DOHH2 (cell line): ENCODE data around the gene XRN2.
A peak's percentile ranks its signal among the peaks of the same experiment; 100 is the strongest.

Experiments used
- H3F3A ChIP-seq: fragments of 200-600 bp; sonication (generic), shearing (Covaris generic); 2 replicates; pipeline ENCODE4 v1.6.0; 2016; ENCODE audit warnings: antibody characterized with exemption, mild to moderate bottlenecking; ENCODE audit not compliant: control insufficient read depth, insufficient read depth
- H3K27ac ChIP-seq: fragments of 200-600 bp; sonication (generic); 2 replicates; pipeline ENCODE4 v1.5.1; 2014; ENCODE audit warnings: low read depth, mild to moderate bottlenecking, low read length, moderate library complexity
- H3K27me3 ChIP-seq: fragments of 200-600 bp; sonication (generic); 2 replicates; pipeline ENCODE4 v1.6.1; 2014; ENCODE audit warnings: mild to moderate bottlenecking, low read length, mixed read lengths; ENCODE audit not compliant: control insufficient read depth
- H3K36me3 ChIP-seq: fragments of 200-600 bp; sonication (generic); 2 replicates; pipeline ENCODE4 v1.6.1; 2014; ENCODE audit warnings: mild to moderate bottlenecking, low read length, moderate library complexity, mixed read lengths; ENCODE audit not compliant: control insufficient read depth
- H3K4me1 ChIP-seq: fragments of 200-600 bp; sonication (generic); 2 replicates; pipeline ENCODE4 v1.6.1; 2014; ENCODE audit warnings: mild to moderate bottlenecking, low read length, mixed read lengths; ENCODE audit not compliant: control insufficient read depth
- H3K4me2 ChIP-seq: fragments of 200-600 bp; sonication (generic); 2 replicates; pipeline ENCODE4 v1.6.0; 2014; ENCODE audit warnings: mild to moderate bottlenecking, low read length, moderate library complexity
- H3K4me3 ChIP-seq: fragments of 200-600 bp; sonication (generic); 2 replicates; pipeline ENCODE4 v1.5.1; 2014; ENCODE audit warnings: mild to moderate bottlenecking, low read length, mixed read lengths
- H3K79me2 ChIP-seq: fragments of 200-600 bp; sonication (generic); 2 replicates; pipeline ENCODE4 v1.6.1; 2014; ENCODE audit warnings: mild to moderate bottlenecking, low read length, mixed read lengths; ENCODE audit not compliant: control insufficient read depth
- H3K9me2 ChIP-seq: fragments of 200-600 bp; sonication (generic); replicated peaks from 2 replicates; pipeline ENCODE4 v1.6.1; 2014; ENCODE audit warnings: mild to moderate bottlenecking, low read length, mixed read lengths; ENCODE audit not compliant: control insufficient read depth
- H3K9me3 ChIP-seq: fragments of 200-600 bp; sonication (generic); 2 replicates; pipeline ENCODE4 v1.6.1; 2014; ENCODE audit warnings: antibody characterized with exemption, low read length, mixed read lengths; ENCODE audit not compliant: control insufficient read depth, insufficient read depth
- H4K20me1 ChIP-seq: fragments of 200-600 bp; sonication (generic); 2 replicates; pipeline ENCODE4 v1.6.0; 2014; ENCODE audit warnings: low read depth, mild to moderate bottlenecking, antibody characterized with exemption, low read length, moderate library complexity; ENCODE audit not compliant: control insufficient read depth, insufficient read depth
- EZH2phosphoT487 ChIP-seq: fragments of 200-600 bp; sonication (generic); IDR thresholded peaks from 2 replicates; pipeline ENCODE4 v1.6.1; 2017; ENCODE audit warnings: borderline replicate concordance, mild to moderate bottlenecking, antibody characterized with exemption, low read length, moderate library complexity, mixed read lengths
- TF ChIP-seq, protein P1 (sequence below): fragments of 200-600 bp; sonication (generic); IDR thresholded peaks from one replicate; pipeline ENCODE4 v1.5.1; 2014; ENCODE audit warnings: antibody characterized with exemption, mild to moderate bottlenecking, low read depth, low read length; ENCODE audit not compliant: poor library complexity, severe bottlenecking

The XRN2 gene

DNA sequence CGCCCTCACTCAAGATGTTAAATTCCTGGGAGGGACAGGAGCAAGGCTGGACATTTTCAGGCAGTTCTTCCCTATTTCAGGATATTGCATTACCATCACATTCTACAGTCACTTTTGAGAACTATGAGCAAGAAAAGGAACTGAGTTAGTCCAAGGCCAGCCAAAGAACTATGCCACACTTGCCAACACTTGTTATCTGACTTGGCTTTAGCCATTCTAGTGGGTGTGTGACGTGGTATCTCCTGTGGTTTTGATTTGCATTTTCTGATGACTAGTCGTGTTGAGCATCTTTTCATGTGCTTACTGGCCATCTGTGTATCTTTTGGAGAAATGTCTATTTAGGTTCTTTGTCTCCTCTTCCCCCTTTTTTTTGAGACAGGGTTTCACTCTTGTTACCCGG, 12.0 kb downstream of the XRN2 start:
- Histone ChIP-seq H3K27ac (no peak overlapping the region), H3K9me2 (no peaks in the 10 kb centered on the region), H4K20me1 (peaks cover 36% of the 10 kb centered on the region), H3K4me3 (peak overlapping the region; percentile 5; the same call in 1 of the 2 replicates), H3F3A (no peaks in the 10 kb centered on the region), H3K36me3 (peaks cover 33% of the 10 kb centered on the region), H3K4me2 (peak overlapping the region; percentile 37), H3K4me1 (peaks cover 33% of the 10 kb centered on the region), H3K27me3 (no peaks in the 10 kb centered on the region), H3K9me3 (peaks cover 4% of the 10 kb centered on the region; the same call in 1 of the 2 replicates), H3K79me2 (peaks cover 100% of the 10 kb centered on the region)
- TF ChIP-seq, protein P1, sequence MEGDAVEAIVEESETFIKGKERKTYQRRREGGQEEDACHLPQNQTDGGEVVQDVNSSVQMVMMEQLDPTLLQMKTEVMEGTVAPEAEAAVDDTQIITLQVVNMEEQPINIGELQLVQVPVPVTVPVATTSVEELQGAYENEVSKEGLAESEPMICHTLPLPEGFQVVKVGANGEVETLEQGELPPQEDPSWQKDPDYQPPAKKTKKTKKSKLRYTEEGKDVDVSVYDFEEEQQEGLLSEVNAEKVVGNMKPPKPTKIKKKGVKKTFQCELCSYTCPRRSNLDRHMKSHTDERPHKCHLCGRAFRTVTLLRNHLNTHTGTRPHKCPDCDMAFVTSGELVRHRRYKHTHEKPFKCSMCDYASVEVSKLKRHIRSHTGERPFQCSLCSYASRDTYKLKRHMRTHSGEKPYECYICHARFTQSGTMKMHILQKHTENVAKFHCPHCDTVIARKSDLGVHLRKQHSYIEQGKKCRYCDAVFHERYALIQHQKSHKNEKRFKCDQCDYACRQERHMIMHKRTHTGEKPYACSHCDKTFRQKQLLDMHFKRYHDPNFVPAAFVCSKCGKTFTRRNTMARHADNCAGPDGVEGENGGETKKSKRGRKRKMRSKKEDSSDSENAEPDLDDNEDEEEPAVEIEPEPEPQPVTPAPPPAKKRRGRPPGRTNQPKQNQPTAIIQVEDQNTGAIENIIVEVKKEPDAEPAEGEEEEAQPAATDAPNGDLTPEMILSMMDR: no peak
- no peak for TF ChIP-seq EZH2phosphoT487

GRCh38 chr20:21322083-21322710, 19.1 kb downstream of the XRN2 start:
- Histone ChIP-seq H3K36me3 (peaks cover 18% of the 10 kb centered on the region), H3K4me3 (no peak overlapping the region), H4K20me1 (peaks cover 32% of the 10 kb centered on the region), H3K9me3 (peaks cover 4% of the 10 kb centered on the region; the same call in 1 of the 2 replicates), H3K79me2 (peaks cover 100% of the 10 kb centered on the region), H3F3A (no peaks in the 10 kb centered on the region), H3K4me2 (no peak overlapping the region), H3K4me1 (peaks cover 26% of the 10 kb centered on the region), H3K9me2 (no peaks in the 10 kb centered on the region), H3K27me3 (no peaks in the 10 kb centered on the region), H3K27ac (no peak overlapping the region)
- no peak for TF ChIP-seq EZH2phosphoT487
- TF ChIP-seq, protein P1: no peak

DNA sequence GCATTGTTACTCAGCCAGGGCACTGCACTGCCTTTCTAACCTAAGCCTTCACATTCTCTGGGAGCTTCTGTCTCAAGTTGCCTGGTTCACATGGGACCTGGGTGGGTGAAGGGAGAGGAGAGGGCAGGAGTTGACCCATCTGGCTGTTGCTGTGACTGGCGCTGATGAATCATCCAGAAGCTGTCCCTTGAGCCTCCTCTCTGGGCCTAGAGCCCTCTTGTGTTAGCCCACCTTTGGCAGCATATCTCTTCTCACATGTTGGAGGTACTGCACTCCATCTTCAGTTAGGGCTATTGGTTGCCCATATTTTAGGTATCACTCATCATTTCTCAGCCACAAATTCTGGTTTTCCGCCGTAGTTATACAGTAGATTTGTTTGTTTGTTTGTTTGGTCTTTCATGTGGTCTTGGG, 19.8 kb downstream of the XRN2 start:
- peaks cover 26% of the 10 kb centered on the region for H3K36me3 ChIP-seq
- TF ChIP-seq EZH2phosphoT487: no peak
- TF ChIP-seq, protein P1: no peak

More for the DNA sequence above, 19.8 kb downstream of the XRN2 start:
- H3K27ac ChIP-seq: no peak overlapping the region
- H3K4me2 ChIP-seq: no peak overlapping the region
- H3F3A ChIP-seq: no peaks in the 10 kb centered on the region
- no peaks in the 10 kb centered on the region for H3K27me3 ChIP-seq
- H4K20me1 ChIP-seq: peaks cover 24% of the 10 kb centered on the region
- no peaks in the 10 kb centered on the region for H3K9me2 ChIP-seq
- H3K9me3 ChIP-seq: peaks cover under 1% of the 10 kb centered on the region; the same call in 1 of the 2 replicates
- H3K79me2 ChIP-seq: peaks cover 100% of the 10 kb centered on the region
- peaks cover 26% of the 10 kb centered on the region for H3K4me1 ChIP-seq
- no peak overlapping the region for H3K4me3 ChIP-seq
